Neural progenitor cell (in vitro differentiated cells): ENCODE data around the gene NUDT4.

Source experiments
- CTCF ChIP-seq: fragments of 200-600 bp; sonication (generic); IDR thresholded peaks from 2 replicates; pipeline ENCODE4 v1.5.1; 2017; ENCODE audit warnings: antibody characterized with exemption, mild to moderate bottlenecking
- EZH2 ChIP-seq: fragments of 200-600 bp; sonication (generic); IDR thresholded peaks from 2 replicates; pipeline ENCODE4 v1.6.1; 2017; ENCODE audit warnings: antibody characterized with exemption, mild to moderate bottlenecking, moderate library complexity
- EZH2phosphoT487 ChIP-seq: fragments of 200-600 bp; sonication (generic); IDR thresholded peaks from 2 replicates; pipeline ENCODE4 v1.6.1; 2017; ENCODE audit warnings: antibody characterized with exemption

GRCh38 chr12:93369505-93369904 lies 8.2 kb upstream of the NUDT4 start:
- TF ChIP-seq EZH2, result no peak
- TF ChIP-seq CTCF, result no peak
- no peak for TF ChIP-seq EZH2phosphoT487
